ENCODE measurements around the gene PCDHB5. TPM values are rescaled to one million over a fixed set of nuclear protein-coding genes. Genes with fewer than 3 reads are reported as not detected.

The PCDHB5 gene
- total and polyA plus RNA-seq, 2 donors (not counting 1 experiment from before 2014, with no cell fraction given) = not detected

DNA sequence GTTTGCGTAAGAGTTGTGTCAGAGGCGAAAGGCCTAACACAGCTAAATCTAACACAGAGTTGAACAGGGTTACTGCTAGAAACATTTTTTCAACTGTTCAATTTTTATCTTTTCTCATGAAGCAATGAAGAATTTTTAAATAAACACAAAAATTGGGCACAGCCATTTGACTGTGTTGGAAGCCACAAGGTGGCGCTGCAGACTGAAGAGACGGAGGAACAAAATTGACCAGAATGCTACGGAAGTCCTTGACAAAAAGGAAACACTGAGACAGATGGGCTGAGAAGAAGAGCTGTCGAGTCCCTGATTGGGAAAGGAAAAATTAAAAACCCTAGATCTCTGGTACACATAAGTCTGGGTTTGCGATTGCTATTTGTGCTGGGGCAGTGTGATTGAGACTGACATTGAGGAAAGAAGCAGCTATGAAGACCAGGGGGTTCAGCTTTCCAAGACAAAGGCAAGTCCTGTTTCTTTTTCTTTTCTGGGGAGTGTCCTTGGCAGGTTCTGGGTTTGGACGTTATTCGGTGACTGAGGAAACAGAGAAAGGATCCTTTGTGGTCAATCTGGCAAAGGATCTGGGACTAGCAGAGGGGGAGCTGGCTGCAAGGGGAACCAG lies 52.0 kb downstream of the PCDHB5 start, which contains the start of gene PCDHB9:
PCDHB9 (plus strand) TSS at position 265 of the 616 bp plus-strand sequence; CDS start at position 423, 158 bp downstream.
- no peaks in the 10 kb centered on the region for H4K20me1 ChIP-seq (ENCODE audit: control insufficient read depth, insufficient read depth, low read length, poor library complexity, severe bottlenecking)
- Mint-ChIP-seq H3K4me3 (peak within 1 kb of the TSS; percentile 46), H3K27me3 (peaks cover 32% of the 10 kb centered on the region), H3K27ac (no peak within 1 kb of the TSS), H3K4me1 (peaks cover 5% of the 10 kb centered on the region), H3K9me3 (ENCODE audit: insufficient read depth) (no peaks in the 10 kb centered on the region)
- H3K27me3 ChIP-seq (replicated peaks in 1 of 4; ENCODE audit: control extremely low read depth in 1 of 4, control insufficient read depth in 3 of 4, insufficient read depth in 4 of 4, low read length in 3 of 4) = peaks cover 0 to 11% (median 10%) of the 10 kb centered on the region in 4 experiments
- no peaks in the 10 kb centered on the region for H3K79me2 ChIP-seq (ENCODE audit: control insufficient read depth, insufficient read depth, low read length)
- no peak for TF ChIP-seq EZH2 (IDR thresholded peaks at IDR 0.05; ENCODE audit: borderline replicate concordance, insufficient read depth, low read depth, low read length, poor library complexity, severe bottlenecking)
- TF ChIP-seq, protein P1, sequence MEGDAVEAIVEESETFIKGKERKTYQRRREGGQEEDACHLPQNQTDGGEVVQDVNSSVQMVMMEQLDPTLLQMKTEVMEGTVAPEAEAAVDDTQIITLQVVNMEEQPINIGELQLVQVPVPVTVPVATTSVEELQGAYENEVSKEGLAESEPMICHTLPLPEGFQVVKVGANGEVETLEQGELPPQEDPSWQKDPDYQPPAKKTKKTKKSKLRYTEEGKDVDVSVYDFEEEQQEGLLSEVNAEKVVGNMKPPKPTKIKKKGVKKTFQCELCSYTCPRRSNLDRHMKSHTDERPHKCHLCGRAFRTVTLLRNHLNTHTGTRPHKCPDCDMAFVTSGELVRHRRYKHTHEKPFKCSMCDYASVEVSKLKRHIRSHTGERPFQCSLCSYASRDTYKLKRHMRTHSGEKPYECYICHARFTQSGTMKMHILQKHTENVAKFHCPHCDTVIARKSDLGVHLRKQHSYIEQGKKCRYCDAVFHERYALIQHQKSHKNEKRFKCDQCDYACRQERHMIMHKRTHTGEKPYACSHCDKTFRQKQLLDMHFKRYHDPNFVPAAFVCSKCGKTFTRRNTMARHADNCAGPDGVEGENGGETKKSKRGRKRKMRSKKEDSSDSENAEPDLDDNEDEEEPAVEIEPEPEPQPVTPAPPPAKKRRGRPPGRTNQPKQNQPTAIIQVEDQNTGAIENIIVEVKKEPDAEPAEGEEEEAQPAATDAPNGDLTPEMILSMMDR (IDR thresholded peaks at IDR 0.05) = peak; percentile 47
- H3K27ac ChIP-seq (ENCODE audit: low read length in 2 of 2) = no peak within 1 kb of the TSS
- no peaks in the 10 kb centered on the region for H3K36me3 ChIP-seq (replicated peaks in 1 of 2; ENCODE audit: control extremely low read depth in 1 of 2, control insufficient read depth in 1 of 2, extremely low read depth in 1 of 2, insufficient read depth in 2 of 2, low read length in 1 of 2)
- peak within 1 kb of the TSS; percentile 33 for H2AFZ ChIP-seq (ENCODE audit: insufficient read depth, low read depth, low read length, poor library complexity, severe bottlenecking)
- CTCF ChIA-PET = interaction anchor here (0.7 to 2.0 kb wide), 3 partner anchors 377 to 382 kb away, joined by 3 to 6 read pairs (median 4); no protein-coding TSS in a partner anchor
- peak within 1 kb of the TSS in 1 of 5 experiments; percentile 14 for H3K4me3 ChIP-seq (ENCODE audit: control extremely low read depth in 1 of 5, extremely low read depth in 1 of 5, insufficient read depth in 1 of 5, low read depth in 2 of 5, low read length in 4 of 5)
- DNase-seq = peak; percentile 19
- H3K9me3 ChIP-seq (ENCODE audit: control extremely low read depth in 1 of 3, control insufficient read depth in 2 of 3, insufficient read depth in 1 of 3, low read length in 2 of 3) = peaks cover 0 to 33% (median 7%) of the 10 kb centered on the region in 3 donors
- no peak for ATAC-seq (ENCODE audit: low read depth)
- H3K4me1 ChIP-seq (ENCODE audit: control insufficient read depth in 2 of 2, insufficient read depth in 2 of 2, low read length in 2 of 2) = peaks cover 0 to 4% of the 10 kb centered on the region in 2 donors
- POLR2A ChIA-PET = no interaction called here
- peak within 1 kb of the TSS; percentile 15 for H3K4me2 ChIP-seq (replicated peaks; ENCODE audit: low read depth, low read length, poor library complexity, severe bottlenecking)
- intact Hi-C loops (cut with micrococcal nuclease) = loop anchor here (10.0 kb wide), 1 partner anchor 378 kb away; no protein-coding TSS in a partner anchor
- no peak within 1 kb of the TSS for H3K9ac ChIP-seq (ENCODE audit: low read length)
- WGBS (ENCODE audit: insufficient coverage) = 27% methylated on average over 7 of the region's 9 CpGs

Other genes with a start within 250 kb of the PCDHB5 start
- not detected in 2 replicates for gene PCDHAC1, start 208.9 kb upstream of the PCDHB5 start, total RNA-seq
- not detected in 2 replicates for gene PCDHAC1, start 208.9 kb upstream of the PCDHB5 start, polyA plus RNA-seq
- not detected in 2 replicates for gene PCDHAC2, start 168.7 kb upstream of the PCDHB5 start, total RNA-seq
- gene PCDHAC2, start 168.7 kb upstream of the PCDHB5 start, polyA plus RNA-seq = not detected in 2 replicates
- gene PCDHB1, start 83.8 kb upstream of the PCDHB5 start, total RNA-seq = not detected in 2 replicates
- gene PCDHB1, start 83.8 kb upstream of the PCDHB5 start, polyA plus RNA-seq = not detected in 2 replicates
- not detected in 2 replicates for gene PCDHB2, start 40.6 kb upstream of the PCDHB5 start, total RNA-seq
- gene PCDHB2, start 40.6 kb upstream of the PCDHB5 start, polyA plus RNA-seq = 0.07 TPM in 1 of 2 replicates, not detected in the other
- gene PCDHB3, start 34.7 kb upstream of the PCDHB5 start, total RNA-seq = not detected in 2 replicates
- gene PCDHB3, start 34.7 kb upstream of the PCDHB5 start, polyA plus RNA-seq = not detected in 2 replicates
- gene PCDHB4, start 13.4 kb upstream of the PCDHB5 start, total RNA-seq = not detected in 2 replicates
- not detected in 2 replicates for gene PCDHB4, start 13.4 kb upstream of the PCDHB5 start, polyA plus RNA-seq
- gene PCDHB6, start 14.9 kb downstream of the PCDHB5 start, total RNA-seq = not detected in 2 replicates
- not detected in 2 replicates for gene PCDHB6, start 14.9 kb downstream of the PCDHB5 start, polyA plus RNA-seq
- not detected in 2 replicates for gene PCDHB7, start 37.4 kb downstream of the PCDHB5 start, total RNA-seq
- gene PCDHB7, start 37.4 kb downstream of the PCDHB5 start, polyA plus RNA-seq = not detected in 2 replicates
- not detected in 2 replicates for gene PCDHB8, start 42.6 kb downstream of the PCDHB5 start, total RNA-seq
- gene PCDHB8, start 42.6 kb downstream of the PCDHB5 start, polyA plus RNA-seq = not detected in 2 replicates
- not detected in 2 replicates for gene PCDHB16, start 47.2 kb downstream of the PCDHB5 start, total RNA-seq
- gene PCDHB16, start 47.2 kb downstream of the PCDHB5 start, polyA plus RNA-seq = not detected in 2 replicates
- gene PCDHB9, start 52.0 kb downstream of the PCDHB5 start, total RNA-seq = 0.12 TPM in 2 replicates
- 0.12 and 0.20 TPM in 2 replicates for gene PCDHB9, start 52.0 kb downstream of the PCDHB5 start, polyA plus RNA-seq
- gene PCDHB10, start 57.1 kb downstream of the PCDHB5 start, total RNA-seq = not detected in 2 replicates
- gene PCDHB10, start 57.1 kb downstream of the PCDHB5 start, polyA plus RNA-seq = not detected in 2 replicates
- gene PCDHB11, start 64.4 kb downstream of the PCDHB5 start, total RNA-seq = not detected in 2 replicates
- not detected in 2 replicates for gene PCDHB11, start 64.4 kb downstream of the PCDHB5 start, polyA plus RNA-seq
- not detected in 2 replicates for gene PCDHB12, start 73.5 kb downstream of the PCDHB5 start, total RNA-seq
- gene PCDHB12, start 73.5 kb downstream of the PCDHB5 start, polyA plus RNA-seq = not detected in 2 replicates
- 0.07 TPM in 1 of 2 replicates, not detected in the other for gene PCDHB13, start 78.7 kb downstream of the PCDHB5 start, total RNA-seq
- not detected in 2 replicates for gene PCDHB13, start 78.7 kb downstream of the PCDHB5 start, polyA plus RNA-seq
- gene PCDHB14, start 88.1 kb downstream of the PCDHB5 start, total RNA-seq = 0.10 TPM in 1 of 2 replicates, not detected in the other
- not detected in 2 replicates for gene PCDHB14, start 88.1 kb downstream of the PCDHB5 start, polyA plus RNA-seq
- gene PCDHB15, start 110.2 kb downstream of the PCDHB5 start, total RNA-seq = not detected in 2 replicates
- 0.10 TPM in 1 of 2 replicates, not detected in the other for gene PCDHB15, start 110.2 kb downstream of the PCDHB5 start, polyA plus RNA-seq
- 3.4 and 3.6 TPM in 2 replicates for gene SLC25A2, start 168.8 kb downstream of the PCDHB5 start, total RNA-seq
- gene SLC25A2, start 168.8 kb downstream of the PCDHB5 start, polyA plus RNA-seq = 0.12 and 0.29 TPM in 2 replicates
- gene TAF7, start 185.6 kb downstream of the PCDHB5 start, total RNA-seq = 119 TPM in 2 replicates
- 52.1 and 76.7 TPM in 2 replicates for gene TAF7, start 185.6 kb downstream of the PCDHB5 start, polyA plus RNA-seq
- gene PCDHGA1, start 195.3 kb downstream of the PCDHB5 start, total RNA-seq = 0.53 and 0.64 TPM in 2 replicates
- gene PCDHGA1, start 195.3 kb downstream of the PCDHB5 start, polyA plus RNA-seq = 0.06 and 0.17 TPM in 2 replicates
- gene PCDHGA2, start 203.6 kb downstream of the PCDHB5 start, total RNA-seq = 0.07 and 0.29 TPM in 2 replicates
- 0.06 and 0.09 TPM in 2 replicates for gene PCDHGA2, start 203.6 kb downstream of the PCDHB5 start, polyA plus RNA-seq
- gene PCDHGA3, start 208.6 kb downstream of the PCDHB5 start, total RNA-seq = 0.29 and 0.32 TPM in 2 replicates
- gene PCDHGA3, start 208.6 kb downstream of the PCDHB5 start, polyA plus RNA-seq = 0.10 TPM in 1 of 2 replicates, not detected in the other
- gene PCDHGB1, start 214.9 kb downstream of the PCDHB5 start, total RNA-seq = 0.66 and 0.69 TPM in 2 replicates
- 0.09 and 0.10 TPM in 2 replicates for gene PCDHGB1, start 214.9 kb downstream of the PCDHB5 start, polyA plus RNA-seq
- gene PCDHGA4, start 219.8 kb downstream of the PCDHB5 start, total RNA-seq = 1.1 TPM in 2 replicates
- 0.09 and 0.13 TPM in 2 replicates for gene PCDHGA4, start 219.8 kb downstream of the PCDHB5 start, polyA plus RNA-seq
- 3.3 and 3.9 TPM in 2 replicates for gene PCDHGB2, start 224.8 kb downstream of the PCDHB5 start, total RNA-seq
- gene PCDHGB2, start 224.8 kb downstream of the PCDHB5 start, polyA plus RNA-seq = 0.32 and 0.66 TPM in 2 replicates
- gene PCDHGA5, start 229.0 kb downstream of the PCDHB5 start, total RNA-seq = 1.7 and 1.8 TPM in 2 replicates
- gene PCDHGA5, start 229.0 kb downstream of the PCDHB5 start, polyA plus RNA-seq = 0.07 and 0.21 TPM in 2 replicates
- gene PCDHGB3, start 235.0 kb downstream of the PCDHB5 start, total RNA-seq = 2.8 and 3.8 TPM in 2 replicates
- 0.33 and 0.52 TPM in 2 replicates for gene PCDHGB3, start 235.0 kb downstream of the PCDHB5 start, polyA plus RNA-seq
- gene PCDHGA6, start 238.7 kb downstream of the PCDHB5 start, total RNA-seq = 2.5 and 2.7 TPM in 2 replicates
- 0.33 and 0.78 TPM in 2 replicates for gene PCDHGA6, start 238.7 kb downstream of the PCDHB5 start, polyA plus RNA-seq
- 1.8 and 2.3 TPM in 2 replicates for gene PCDHGA7, start 247.5 kb downstream of the PCDHB5 start, total RNA-seq
- 0.23 and 0.49 TPM in 2 replicates for gene PCDHGA7, start 247.5 kb downstream of the PCDHB5 start, polyA plus RNA-seq

Measured in B cell (primary cell).